ENCODE results near the gene NDUFAF8.

NDUFAF8 gene

DNA sequence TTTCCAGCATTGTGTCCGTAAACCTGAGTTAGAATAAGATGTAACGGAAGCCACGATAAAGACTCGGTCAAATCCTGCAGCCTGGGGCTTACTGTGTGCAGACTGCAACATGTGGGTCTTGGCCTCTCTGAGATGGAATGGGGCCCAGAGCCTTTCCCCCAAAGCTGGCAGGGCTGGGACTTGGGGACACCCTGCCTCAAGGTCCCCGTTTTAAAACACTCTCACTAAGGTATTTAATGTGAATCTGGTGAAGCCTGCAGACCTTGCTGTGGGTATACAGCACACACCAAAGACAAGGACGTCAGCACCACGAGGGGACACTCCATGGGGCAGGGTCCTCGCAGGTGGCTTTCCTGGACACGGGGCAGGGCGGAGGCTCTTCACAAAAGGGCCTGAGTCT, 2.1 kb downstream of the NDUFAF8 start:
- no peak for DNase-seq

DNA sequence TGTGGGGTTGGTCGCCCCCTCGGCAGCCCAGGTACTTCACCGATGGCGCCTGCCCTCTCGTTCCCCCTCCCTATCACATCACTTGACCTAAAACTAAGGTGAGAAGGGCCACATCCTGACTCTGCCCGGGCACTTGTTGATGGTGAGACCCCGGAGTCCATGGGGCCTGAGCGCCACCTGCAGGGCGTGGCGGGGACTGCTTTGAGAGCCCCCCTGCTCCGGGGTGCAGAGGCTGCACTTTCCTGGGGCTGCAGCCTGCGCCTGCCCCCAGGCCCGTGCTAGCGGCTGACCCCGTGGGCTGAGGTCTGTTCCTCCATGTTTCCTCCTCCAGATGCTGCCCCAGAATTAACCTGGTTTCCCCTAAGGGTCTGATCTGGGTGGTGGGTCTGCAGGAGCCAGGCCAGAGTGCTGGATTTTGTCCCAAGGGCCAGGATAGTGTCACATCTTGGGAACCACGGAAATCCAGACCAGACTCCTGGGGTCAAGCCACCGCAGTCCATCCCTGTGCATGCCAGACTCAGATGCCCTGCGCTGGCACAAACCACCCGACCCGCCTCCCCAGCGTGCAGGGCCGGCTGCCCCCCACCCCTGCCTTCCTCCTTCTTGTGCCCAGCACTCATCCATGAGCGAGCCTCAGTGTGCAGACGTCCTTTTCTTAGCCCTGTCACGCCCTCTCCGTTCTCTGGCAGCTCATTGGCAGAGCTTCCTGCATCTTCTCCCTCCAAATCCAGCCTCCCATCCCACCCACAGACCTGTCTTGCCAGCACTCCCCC, 2.7 kb downstream of the NDUFAF8 start:
- DNase-seq: no peak

DNA sequence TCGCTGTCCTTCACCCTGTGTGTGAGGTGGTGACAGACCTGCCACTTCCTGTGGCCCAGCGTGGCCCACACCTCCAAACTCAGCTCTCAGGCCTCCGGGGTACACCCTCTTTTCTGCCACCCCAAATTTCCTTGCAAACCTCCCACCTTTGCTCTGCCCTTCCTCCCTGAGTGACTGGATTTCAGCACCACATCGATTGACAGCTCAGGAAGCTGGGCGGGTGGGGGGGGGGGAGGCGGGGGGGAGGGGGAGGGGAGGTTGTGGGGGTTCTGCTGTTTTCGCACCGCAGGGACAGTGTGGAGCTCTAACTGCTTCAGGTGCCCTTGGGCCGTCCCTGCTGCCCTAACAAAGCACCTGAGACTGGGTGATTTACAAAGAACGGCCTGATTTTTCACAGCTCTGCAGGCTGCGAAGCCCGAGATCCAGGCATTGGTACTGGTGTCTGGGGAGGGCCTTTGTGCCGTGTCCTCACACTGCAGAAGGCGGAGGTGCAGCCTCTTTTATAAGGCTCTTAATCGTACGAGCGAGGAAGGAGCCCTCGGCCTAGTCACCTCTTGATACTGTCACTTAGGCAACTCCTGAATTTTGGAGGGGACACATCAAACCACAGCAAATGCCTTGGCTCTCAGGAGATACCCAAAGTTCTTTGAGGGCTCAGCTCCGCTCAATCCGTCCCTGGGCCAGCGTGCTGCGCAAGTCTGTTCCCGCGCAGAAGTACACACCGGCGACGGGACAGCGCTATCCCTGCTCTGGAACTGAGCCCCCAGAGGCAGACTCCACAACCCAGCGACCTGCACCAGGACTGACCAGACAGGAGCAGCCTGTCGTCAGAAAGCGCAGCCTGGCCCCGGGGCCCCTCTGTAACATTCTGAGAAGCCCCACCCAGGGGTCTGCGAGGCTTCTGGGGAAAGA, 3.6 kb downstream of the NDUFAF8 start:
- DNase-seq: no peak

- no peak for DNase-seq
Measured at GRCh38 chr17:81243333-81243664, 4.2 kb downstream of the NDUFAF8 start.

DNA sequence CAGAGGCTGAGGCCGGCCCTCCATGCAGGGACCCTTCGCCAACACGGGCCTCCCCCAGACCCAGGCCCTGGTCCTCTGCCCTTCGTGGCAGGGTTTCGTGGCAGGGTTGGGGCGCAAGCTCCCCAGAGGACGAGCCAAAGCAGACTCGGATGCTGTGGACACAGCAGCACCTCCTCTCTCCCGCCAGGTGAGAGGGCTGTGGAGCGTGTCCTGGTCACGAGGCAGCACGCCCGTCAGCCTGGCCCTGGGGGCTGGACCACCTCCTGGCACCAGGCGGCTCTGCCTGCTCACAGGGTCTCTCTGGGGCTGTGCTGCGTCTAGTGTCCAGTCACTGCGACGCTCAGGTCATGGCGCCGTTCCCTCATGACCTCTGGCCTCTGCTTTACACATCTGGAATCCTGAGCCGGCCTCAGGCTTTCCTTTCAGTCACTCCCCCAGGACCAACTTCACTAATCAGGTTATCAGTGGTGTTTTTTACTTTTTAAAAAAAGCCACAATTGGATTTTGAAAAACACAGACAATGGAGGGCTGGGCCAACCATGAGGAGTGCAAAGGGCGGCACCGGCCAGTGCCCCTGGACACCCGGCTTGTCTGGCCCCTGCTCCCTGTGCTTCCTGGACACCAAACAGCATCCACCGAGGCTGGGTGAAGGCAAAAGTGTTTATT, 5.4 kb downstream of the NDUFAF8 start:
- no peak for DNase-seq

DNA sequence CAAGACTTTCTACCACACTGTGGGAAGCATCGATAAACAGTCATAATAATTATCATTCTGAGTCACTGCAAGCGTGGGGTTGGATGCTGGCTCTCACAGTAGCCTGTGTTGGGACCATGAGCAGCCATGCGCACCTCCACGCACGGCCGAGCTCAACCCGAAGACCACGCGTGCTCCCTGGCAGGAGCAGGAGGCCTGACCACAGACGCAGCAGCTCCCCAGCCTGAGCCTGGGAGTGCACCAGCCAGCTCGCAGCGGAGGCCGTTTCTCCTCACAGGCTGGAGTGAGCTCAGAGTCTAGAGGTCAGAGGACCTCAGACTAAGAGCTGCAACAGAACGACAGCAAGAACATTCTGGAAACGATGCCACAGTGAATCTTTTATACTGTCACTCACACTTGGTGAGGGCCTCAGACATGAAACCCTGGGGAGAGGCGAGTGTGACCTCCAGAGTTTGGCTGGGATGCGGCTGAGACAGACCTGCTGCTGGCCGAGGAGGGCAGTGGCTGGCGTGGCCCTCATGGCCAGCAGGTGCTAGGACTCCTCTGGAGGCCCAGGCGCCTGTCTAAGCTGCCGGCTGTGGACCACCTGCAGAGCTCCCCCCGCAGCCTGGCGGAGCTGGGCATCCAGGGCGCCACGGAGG, 6.0 kb downstream of the NDUFAF8 start:
- no peak for DNase-seq

GRCh38 chr17:81245665-81246342, 6.7 kb downstream of the NDUFAF8 start:
- no peak for DNase-seq

DNA sequence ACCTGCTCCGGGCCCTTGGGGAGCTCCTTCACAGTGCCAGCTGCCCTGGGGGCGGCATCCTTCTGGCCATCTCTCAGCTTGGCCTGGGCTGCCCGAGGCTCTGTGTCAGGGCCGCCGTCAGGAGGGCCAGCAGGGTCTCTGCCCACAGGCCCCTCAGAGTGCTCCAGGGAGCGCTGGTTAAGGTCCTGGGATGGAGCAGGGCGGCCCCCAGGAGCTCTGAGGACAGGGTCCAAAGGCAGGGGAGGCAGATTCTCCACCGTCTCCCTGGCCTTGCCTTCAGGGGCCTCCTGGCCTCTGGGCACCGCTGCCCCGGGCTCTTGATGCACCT, 7.2 kb downstream of the NDUFAF8 start:
- DNase-seq: no peak

GRCh38 chr17:81246679-81247338, 7.7 kb downstream of the NDUFAF8 start:
- DNase-seq: no peak

GRCh38 chr17:81247339-81247990, 8.3 kb downstream of the NDUFAF8 start:
- no peak for DNase-seq

DNA sequence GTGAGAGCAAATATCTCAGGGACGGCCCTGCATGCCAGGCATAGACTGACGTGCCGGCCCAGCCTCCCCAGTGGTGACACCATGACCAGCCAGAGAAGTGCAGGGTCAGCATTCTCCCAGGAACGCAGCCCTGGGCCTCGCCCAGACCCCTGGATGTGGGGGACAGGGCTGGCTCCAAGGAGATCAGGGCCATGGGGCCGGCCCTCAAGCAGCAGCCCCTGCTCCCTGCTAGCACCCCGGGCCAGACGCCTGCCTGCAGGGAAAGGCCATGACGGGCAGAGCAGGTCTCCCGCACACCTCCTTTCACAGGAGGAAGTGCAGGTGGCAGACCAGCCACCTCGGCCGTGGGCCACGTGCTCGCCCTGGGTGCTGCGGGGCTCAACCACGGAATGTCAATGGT, 9.5 kb downstream of the NDUFAF8 start:
- no peak for DNase-seq

DNA sequence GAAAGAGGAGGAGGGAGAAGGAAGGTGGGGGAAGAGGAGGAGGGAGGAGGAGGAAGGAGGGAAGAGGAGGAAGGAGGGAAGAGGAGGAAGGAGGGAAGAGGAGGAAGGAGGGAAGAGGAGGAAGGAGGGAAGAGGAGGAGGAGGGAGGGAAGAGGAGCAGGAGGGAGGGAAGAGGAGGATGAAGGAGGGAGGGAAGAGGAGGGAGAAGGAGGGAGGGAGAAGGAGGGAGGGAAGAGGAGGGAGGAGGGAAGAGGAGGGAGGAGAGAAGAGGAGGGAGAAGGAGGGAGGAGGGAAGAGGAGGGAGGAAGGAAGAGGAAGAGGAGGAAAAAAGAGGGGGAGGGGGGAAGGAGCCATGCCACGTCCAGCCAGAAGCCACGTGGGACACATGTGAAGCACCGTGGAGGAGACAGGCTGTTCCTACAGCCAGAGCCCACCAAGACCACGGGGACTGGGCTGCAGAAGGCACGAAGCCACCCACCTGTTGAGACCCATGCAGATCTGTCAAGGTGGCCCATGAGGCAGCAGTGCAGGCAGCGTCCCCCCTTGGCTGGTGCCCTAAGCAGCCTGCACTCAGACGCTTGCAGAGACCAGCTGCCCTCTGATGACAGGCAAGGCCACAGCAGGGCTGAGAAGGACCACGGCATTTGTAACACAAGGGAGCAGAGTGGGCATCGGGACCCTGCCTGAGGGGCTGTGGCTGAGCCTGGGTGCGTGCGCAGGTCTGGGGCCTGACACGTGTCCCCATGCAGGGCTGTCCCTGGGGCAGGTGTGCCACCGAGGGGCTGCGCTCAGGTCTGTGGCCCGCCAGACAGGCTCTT, 10.3 kb downstream of the NDUFAF8 start:
- no peak for DNase-seq

GRCh38 chr17:81250286-81251093, 11.4 kb downstream of the NDUFAF8 start:
- DNase-seq: no peak

DNA sequence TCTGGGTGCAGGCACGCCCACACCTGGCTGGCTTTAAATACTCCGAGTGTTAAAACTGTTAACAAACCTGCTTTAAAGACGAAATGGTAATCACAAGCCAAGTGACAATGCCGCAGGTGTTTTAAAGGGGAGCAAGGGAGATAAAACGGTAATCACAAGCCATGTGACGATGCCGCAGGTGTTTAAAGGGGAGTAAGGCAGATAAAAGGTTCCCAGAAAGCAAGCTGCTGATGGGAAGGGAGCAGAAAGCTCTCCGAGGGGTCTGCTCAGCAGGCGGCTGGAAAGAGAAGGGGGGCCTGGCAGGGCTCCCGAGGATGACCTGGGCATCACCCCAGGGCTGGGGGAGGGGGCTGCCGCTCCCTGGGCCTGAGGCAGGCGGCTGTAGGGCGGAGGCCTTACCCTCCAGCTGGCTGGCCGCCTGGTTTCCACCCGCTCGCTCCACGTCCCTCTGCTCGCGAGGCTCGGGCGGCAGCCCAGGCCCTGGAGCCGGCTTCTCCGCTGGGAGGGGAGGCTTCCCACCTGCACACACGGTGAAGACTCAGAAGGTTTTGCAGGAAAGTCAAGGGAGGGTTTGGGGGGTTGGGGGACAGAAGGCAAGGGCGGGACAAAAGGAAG, 12.1 kb downstream of the NDUFAF8 start:
- peak; percentile 93 for DNase-seq

DNA sequence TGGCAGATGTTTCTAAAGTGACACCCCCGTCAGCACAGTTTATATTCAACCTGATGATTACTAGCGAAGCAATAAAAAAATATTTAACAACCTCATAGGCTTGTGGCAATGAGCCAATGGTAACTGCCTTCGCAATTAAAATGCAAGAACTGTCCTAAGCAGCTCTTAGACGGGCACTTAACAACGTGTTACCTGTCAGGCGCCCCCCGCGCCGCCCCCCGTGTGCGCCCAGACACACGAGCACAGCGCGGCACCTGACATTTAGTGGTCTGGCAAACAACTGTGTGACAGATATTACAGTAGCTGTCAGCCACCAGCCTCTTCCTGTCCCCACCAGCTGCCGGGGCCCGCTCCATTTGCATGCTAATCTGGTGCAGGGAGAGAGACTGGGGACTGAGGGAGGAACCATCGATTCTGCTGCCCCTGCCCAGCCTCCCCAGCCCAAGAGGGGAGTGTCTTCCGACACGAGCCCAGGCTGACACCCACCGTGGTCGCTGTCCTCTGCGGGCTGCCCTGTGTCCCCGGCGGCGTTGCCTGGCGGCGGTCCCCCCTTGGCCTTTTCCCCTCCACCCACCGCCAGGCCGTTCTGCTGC, 12.7 kb downstream of the NDUFAF8 start:
- peak; percentile 95 for DNase-seq

- no peak for DNase-seq
Measured at GRCh38 chr17:81252326-81252986, 13.3 kb downstream of the NDUFAF8 start.

DNA sequence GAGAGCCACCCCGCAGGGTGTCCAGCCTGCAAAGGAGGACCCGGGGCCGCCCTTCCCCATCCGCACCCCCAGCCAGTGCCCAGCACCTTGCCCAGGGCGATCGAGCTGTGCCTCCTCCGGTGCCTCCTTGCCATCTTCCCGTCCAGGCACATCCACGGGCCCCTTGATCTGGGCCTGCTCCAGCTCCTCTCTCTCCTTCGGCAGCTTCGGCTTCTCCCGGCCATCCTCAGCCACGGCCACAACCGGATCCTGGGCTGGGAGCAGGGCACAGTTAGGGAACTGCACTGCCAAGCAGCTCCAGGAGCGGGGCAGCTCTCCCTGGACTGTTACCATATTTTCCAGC, 13.8 kb downstream of the NDUFAF8 start:
- no peak for DNase-seq

GRCh38 chr17:81253358-81254131, 14.4 kb downstream of the NDUFAF8 start:
- no peak for DNase-seq

Data from NCI-H2081 treated with DMSO at 0.1 percent for 48 hours (cell line).